Uterus (tissue), 4 donors: ENCODE data around the gene DGKG. TPM values are rescaled to one million over a fixed set of nuclear protein-coding genes. Genes with fewer than 3 reads are reported as not detected.

Source experiments
- DNase-seq, 2 donors: peaks; one replicate each; pipeline ENCODE4 v3.0.0-alpha.2; 2019 to 2020
- H3K27ac ChIP-seq, 2 donors: fragments of 200-600 bp; sonication (generic); 1 replicate in 1 of 2; 2 replicates in 1 of 2; pipeline ENCODE4 v1.5.1; 2016 to 2018
- H3K27me3 ChIP-seq, 2 donors: fragments of 200-600 bp; sonication (generic); one replicate each; pipeline ENCODE4 v1.5.1; 2018 to 2019; ENCODE audit warnings: control low read depth in 1 of 2
- H3K36me3 ChIP-seq, 2 donors: fragments of 200-600 bp; sonication (generic); one replicate each; pipeline ENCODE4 v1.5.1; 2019; ENCODE audit warnings: control low read depth in 1 of 2
- H3K4me1 ChIP-seq, 2 donors: fragments of 200-600 bp; sonication (generic); one replicate each; pipeline ENCODE4 v1.5.1; 2018 to 2019; ENCODE audit warnings: control low read depth in 1 of 2
- H3K4me3 ChIP-seq, 2 donors: fragments of 200-600 bp; sonication (generic); 1 replicate in 1 of 2; 2 replicates in 1 of 2; pipeline ENCODE4 v1.5.1; 2018 to 2019; ENCODE audit warnings: mild to moderate bottlenecking in 1 of 2
- H3K9me3 ChIP-seq, 2 donors: fragments of 200-600 bp; sonication (generic); one replicate each; pipeline ENCODE4 v1.5.1; 2019; ENCODE audit warnings: control low read depth in 1 of 2
- POLR2A ChIP-seq, 2 donors: fragments of 450-650 bp; IDR thresholded peaks; one replicate each; pipeline ENCODE4 v1.6.1; 2016; ENCODE audit warnings: antibody characterized with exemption in 2 of 2, mild to moderate bottlenecking in 1 of 2, moderate library complexity in 1 of 2
- intact Hi-C: fragments of 100-400 bp; cut with DNase I; formaldehyde crosslinking; loops from one replicate; pipeline ENCODE4 v1.15.1; 2023; ENCODE audit warnings: low total_unique reads
- total RNA-seq, 4 donors: library from RNA; depleted of rRNA in 3 of 4; stranded (reverse); fragments of >200 nt in 3 of 4; gene quantifications; one replicate each; pipeline versions ENCODE4 v1.1.0 to v1.2.4, GENCODE V29; 2014 to 2023
- TF ChIP-seq, protein P1 (sequence below), 4 experiments: fragments of 200-600 bp in 2 of 4; fragments of 450-650 bp in 2 of 4; sonication (generic) in 2 of 4; IDR thresholded peaks; one replicate each; pipeline ENCODE4 v1.5.1; 2016 to 2019; ENCODE audit warnings: antibody characterized with exemption in 4 of 4, mild to moderate bottlenecking in 2 of 4, moderate library complexity in 1 of 4
- donor health status: DM: yes; HTN: yes; CAD: no.

Gene DGKG
- total RNA-seq, 4 donors from 2014 or later: 1.9 to 10.8 (median 6.7) TPM

DNA sequence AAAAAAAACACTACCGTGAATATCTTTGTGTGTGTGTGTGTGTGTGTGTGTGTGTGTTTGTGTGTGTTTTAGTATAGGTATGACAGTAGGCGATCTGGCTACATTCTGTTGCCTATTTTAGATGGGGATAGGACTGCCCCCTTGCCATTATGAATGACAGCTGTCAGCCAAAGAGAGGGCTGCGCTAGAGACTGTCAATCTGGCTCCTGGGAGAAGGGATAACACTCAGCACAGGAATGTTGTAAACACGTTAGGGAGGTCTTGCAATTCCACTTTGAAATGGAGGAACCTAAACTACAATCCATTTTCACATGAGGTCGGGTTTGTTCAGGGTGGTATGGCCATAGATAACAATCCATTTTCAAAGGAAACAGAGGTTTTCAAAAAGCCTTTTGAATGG is 239.0 kb downstream of the DGKG start:
- Histone ChIP-seq H3K4me3 (no peak overlapping the region), H3K36me3 (no peaks in the 10 kb centered on the region), H3K9me3 (no peaks in the 10 kb centered on the region), H3K27me3 (no peaks in the 10 kb centered on the region), H3K27ac (no peak overlapping the region), H3K4me1 (no peaks in the 10 kb centered on the region)
- no peak for DNase-seq
- TF ChIP-seq POLR2A (IDR thresholded peaks at IDR 0.05): no peak
- TF ChIP-seq, protein P1, sequence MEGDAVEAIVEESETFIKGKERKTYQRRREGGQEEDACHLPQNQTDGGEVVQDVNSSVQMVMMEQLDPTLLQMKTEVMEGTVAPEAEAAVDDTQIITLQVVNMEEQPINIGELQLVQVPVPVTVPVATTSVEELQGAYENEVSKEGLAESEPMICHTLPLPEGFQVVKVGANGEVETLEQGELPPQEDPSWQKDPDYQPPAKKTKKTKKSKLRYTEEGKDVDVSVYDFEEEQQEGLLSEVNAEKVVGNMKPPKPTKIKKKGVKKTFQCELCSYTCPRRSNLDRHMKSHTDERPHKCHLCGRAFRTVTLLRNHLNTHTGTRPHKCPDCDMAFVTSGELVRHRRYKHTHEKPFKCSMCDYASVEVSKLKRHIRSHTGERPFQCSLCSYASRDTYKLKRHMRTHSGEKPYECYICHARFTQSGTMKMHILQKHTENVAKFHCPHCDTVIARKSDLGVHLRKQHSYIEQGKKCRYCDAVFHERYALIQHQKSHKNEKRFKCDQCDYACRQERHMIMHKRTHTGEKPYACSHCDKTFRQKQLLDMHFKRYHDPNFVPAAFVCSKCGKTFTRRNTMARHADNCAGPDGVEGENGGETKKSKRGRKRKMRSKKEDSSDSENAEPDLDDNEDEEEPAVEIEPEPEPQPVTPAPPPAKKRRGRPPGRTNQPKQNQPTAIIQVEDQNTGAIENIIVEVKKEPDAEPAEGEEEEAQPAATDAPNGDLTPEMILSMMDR (IDR thresholded peaks at IDR 0.05): no peak
- intact Hi-C loops: no loop called here

DNA sequence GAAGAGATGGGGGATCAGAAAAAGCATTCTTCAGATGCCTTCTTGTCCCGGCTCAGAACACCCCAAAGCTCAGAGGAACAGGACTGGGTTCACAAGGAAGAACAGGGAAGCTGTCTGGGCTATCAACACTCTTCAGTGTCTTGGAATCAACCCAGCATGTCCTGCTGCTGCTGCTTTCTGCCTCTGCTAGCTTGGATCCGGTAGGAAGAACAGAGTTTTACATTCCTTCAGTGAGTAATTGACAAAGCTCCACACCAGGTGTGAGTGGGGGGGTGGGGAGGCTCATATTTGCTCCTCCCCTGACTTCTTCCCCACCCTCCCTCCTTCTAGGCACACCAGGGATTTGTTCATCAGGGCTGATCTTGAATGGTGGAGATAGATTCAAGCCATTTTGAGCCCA is 240.1 kb downstream of the DGKG start:
- no peak for TF ChIP-seq POLR2A (IDR thresholded peaks at IDR 0.05)
- TF ChIP-seq, protein P1 (IDR thresholded peaks at IDR 0.05): no peak
- Histone ChIP-seq H3K4me3 (no peak overlapping the region), H3K4me1 (no peaks in the 10 kb centered on the region), H3K27ac (no peak overlapping the region), H3K27me3 (no peaks in the 10 kb centered on the region), H3K36me3 (no peaks in the 10 kb centered on the region), H3K9me3 (no peaks in the 10 kb centered on the region)
- no peak for DNase-seq
- intact Hi-C loops: no loop called here

DNA sequence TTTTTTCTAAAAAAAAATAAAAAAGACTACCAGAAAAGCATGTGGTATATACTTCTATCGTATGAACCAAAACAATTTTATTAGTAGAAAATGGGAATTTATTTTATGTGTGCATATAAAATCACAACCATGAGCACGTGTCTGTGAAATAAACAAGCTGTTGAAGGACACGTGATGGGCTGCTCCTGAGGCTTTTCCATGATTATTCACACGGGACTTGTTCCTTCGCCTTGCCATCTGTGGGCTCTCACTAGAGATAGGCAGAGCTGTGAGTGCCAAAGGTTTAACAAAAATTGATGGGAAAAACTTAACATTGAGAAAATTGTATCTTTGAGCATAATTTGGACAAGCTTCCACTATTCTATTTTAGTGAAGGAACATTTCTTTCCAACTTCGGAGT is 240.8 kb downstream of the DGKG start:
- Histone ChIP-seq H3K4me1 (no peaks in the 10 kb centered on the region), H3K36me3 (no peaks in the 10 kb centered on the region), H3K4me3 (no peak overlapping the region), H3K27me3 (no peaks in the 10 kb centered on the region), H3K9me3 (no peaks in the 10 kb centered on the region), H3K27ac (no peak overlapping the region)
- intact Hi-C loops: no loop called here
- DNase-seq: no peak
- TF ChIP-seq, protein P1 (IDR thresholded peaks at IDR 0.05): no peak
- no peak for TF ChIP-seq POLR2A (IDR thresholded peaks at IDR 0.05)

DNA sequence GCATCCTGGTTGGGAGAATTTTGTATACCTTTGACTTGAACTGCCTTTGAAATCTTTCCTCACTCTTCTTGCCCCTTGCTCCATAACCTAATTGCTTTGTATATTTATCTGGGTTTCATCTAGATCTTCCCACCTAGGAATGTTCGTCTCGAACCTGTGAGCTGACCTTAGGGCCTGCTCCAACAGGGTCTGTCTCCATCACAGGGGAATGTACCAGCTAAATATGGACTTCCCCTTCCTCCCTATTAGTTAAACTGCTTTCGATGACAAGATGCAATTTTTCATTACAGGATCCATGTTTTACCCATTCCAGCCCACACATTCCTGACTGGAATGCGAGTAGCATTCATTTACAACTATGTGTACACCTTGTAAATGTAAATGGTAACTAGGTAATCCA is 242.5 kb downstream of the DGKG start:
- no peak overlapping the region for H3K27ac ChIP-seq
- no peaks in the 10 kb centered on the region for H3K36me3 ChIP-seq
- H3K27me3 ChIP-seq: no peaks in the 10 kb centered on the region
- TF ChIP-seq, protein P1 (IDR thresholded peaks at IDR 0.05): no peak
- TF ChIP-seq POLR2A (IDR thresholded peaks at IDR 0.05): no peak
- no peaks in the 10 kb centered on the region for H3K9me3 ChIP-seq
- DNase-seq: no peak
- intact Hi-C loops: no loop called here
- no peak overlapping the region for H3K4me3 ChIP-seq
- H3K4me1 ChIP-seq: no peaks in the 10 kb centered on the region

DNA sequence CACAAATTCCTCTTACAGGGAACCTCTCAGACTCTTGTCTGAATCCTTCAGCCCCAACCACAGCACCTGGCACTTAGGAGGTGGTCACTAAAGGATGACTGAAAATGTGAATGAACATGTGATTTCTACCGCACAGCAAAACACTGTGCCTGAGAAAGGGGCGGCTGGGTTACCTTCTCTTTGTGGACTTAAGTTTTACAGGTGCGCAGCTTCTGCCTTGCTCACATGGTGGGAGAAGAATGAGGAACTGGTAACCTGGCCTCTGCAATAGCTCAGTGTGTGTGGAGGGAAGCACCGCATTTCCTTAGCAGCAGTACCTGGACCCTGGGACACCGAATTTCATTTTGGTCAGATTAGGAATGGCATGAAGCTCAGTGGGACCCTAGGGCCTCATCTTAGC is 243.3 kb downstream of the DGKG start:
- DNase-seq: no peak
- Histone ChIP-seq H3K9me3 (no peaks in the 10 kb centered on the region), H3K27ac (no peak overlapping the region), H3K27me3 (no peaks in the 10 kb centered on the region), H3K36me3 (no peaks in the 10 kb centered on the region), H3K4me1 (no peaks in the 10 kb centered on the region), H3K4me3 (no peak overlapping the region)
- TF ChIP-seq, protein P1 (IDR thresholded peaks at IDR 0.05): no peak
- TF ChIP-seq POLR2A (IDR thresholded peaks at IDR 0.05): no peak
- intact Hi-C loops: no loop called here
